Brain microvascular endothelial cell (primary cell): ENCODE results near the gene CCDC85A.

Experiments
- DNase-seq: peaks from one replicate; pipeline ENCODE4 v3.0.0-alpha.2; 2020
- H3K27ac ChIP-seq: fragments of 250-450 bp; sonication (Bioruptor Pico); 2 replicates; pipeline ENCODE4 v1.5.1; 2020; ENCODE audit warnings: mild to moderate bottlenecking, moderate library complexity
- H3K27me3 ChIP-seq: fragments of 250-450 bp; sonication (Bioruptor Pico); replicated peaks from 2 replicates; pipeline ENCODE4 v1.5.1; 2020; ENCODE audit warnings: mild to moderate bottlenecking
- H3K36me3 ChIP-seq: fragments of 250-450 bp; sonication (Bioruptor Pico); replicated peaks from 2 replicates; pipeline ENCODE4 v1.5.1; 2020; ENCODE audit warnings: mild to moderate bottlenecking
- H3K4me3 ChIP-seq: 2 replicates; pipeline ENCODE4 v1.5.1; 2011; ENCODE audit warnings: low read depth, mild to moderate bottlenecking, control low read depth, low read length, moderate library complexity
- in situ Hi-C: cut with HindIII; loops from 2 replicates; pipeline ENCODE4 v1.10.0; 2017; ENCODE audit warnings: low sequenced_read_pairs, low pct_ligation_motif_present
- TF ChIP-seq, protein P1 (sequence below): IDR thresholded peaks from 2 replicates; pipeline ENCODE4 v1.5.1; 2011; ENCODE audit warnings: low read depth, mild to moderate bottlenecking, moderate library complexity, low read length, control low read depth, inconsistent platforms; ENCODE audit errors: missing control alignments

CCDC85A gene

DNA sequence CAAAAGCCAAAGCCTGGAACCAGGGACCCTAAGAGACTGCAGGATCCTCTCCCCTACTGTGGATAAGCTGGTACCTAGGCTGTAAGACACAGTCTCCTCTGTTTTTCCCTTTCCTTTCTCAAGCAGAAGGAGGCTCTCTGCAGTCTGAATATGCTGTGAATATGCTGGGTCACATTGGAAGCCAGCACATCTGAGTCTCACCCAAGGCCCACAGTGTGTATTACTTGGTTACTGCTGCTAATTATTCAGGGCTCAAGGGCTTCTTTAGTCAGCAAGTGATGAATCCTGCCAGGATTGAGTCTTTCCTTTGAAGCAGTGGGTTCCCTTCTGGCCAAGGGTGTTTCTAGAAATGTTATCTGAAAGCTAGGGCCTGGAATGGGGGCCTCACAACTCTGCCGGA lies 60.7 kb downstream of the CCDC85A start:
- TF ChIP-seq, protein P1, sequence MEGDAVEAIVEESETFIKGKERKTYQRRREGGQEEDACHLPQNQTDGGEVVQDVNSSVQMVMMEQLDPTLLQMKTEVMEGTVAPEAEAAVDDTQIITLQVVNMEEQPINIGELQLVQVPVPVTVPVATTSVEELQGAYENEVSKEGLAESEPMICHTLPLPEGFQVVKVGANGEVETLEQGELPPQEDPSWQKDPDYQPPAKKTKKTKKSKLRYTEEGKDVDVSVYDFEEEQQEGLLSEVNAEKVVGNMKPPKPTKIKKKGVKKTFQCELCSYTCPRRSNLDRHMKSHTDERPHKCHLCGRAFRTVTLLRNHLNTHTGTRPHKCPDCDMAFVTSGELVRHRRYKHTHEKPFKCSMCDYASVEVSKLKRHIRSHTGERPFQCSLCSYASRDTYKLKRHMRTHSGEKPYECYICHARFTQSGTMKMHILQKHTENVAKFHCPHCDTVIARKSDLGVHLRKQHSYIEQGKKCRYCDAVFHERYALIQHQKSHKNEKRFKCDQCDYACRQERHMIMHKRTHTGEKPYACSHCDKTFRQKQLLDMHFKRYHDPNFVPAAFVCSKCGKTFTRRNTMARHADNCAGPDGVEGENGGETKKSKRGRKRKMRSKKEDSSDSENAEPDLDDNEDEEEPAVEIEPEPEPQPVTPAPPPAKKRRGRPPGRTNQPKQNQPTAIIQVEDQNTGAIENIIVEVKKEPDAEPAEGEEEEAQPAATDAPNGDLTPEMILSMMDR, result no peak
- in situ Hi-C loops, result no loop called here
- no peak for DNase-seq

DNA sequence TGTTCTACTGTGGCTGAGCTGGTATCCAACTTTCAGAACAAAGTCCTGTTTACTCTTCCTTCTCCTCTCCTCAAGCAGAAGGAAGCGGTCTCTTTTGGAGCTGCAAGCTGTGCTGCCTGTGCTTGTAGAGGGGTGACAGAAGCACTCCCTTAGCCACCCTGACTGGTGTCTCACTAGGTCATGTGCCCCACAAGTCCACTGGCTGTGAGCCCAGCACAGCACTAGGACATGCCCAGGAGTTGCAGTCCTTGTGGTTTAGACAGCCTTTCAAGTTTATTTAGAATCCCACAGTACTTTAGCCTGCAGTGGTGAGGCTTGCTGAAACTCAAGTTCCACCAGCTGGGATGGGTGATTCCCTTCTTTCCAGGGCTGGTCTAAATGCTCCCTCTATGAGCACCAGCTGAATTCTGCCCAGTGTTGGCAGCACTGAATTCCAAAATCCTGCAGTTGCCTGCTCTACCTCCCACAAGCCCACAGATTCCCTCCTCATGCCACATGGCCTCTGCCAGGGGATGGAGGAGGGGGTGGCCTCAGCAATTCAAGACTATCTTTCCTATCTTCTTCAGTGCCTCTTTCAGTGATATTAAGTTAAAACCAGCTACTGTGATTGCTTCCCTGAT lies 61.2 kb downstream of the CCDC85A start:
- H3K36me3 ChIP-seq, result no peaks in the 10 kb centered on the region
- no peak overlapping the region for H3K4me3 ChIP-seq
- H3K27ac ChIP-seq, result no peak overlapping the region
- H3K27me3 ChIP-seq, result no peaks in the 10 kb centered on the region
- TF ChIP-seq, protein P1, result no peak
- in situ Hi-C loops, result no loop called here
- no peak for DNase-seq

More for the DNA sequence above, 60.7 kb downstream of the CCDC85A start:
- no peak overlapping the region for H3K27ac ChIP-seq
- H3K4me3 ChIP-seq, result no peak overlapping the region
- H3K36me3 ChIP-seq, result no peaks in the 10 kb centered on the region
- no peaks in the 10 kb centered on the region for H3K27me3 ChIP-seq

DNA sequence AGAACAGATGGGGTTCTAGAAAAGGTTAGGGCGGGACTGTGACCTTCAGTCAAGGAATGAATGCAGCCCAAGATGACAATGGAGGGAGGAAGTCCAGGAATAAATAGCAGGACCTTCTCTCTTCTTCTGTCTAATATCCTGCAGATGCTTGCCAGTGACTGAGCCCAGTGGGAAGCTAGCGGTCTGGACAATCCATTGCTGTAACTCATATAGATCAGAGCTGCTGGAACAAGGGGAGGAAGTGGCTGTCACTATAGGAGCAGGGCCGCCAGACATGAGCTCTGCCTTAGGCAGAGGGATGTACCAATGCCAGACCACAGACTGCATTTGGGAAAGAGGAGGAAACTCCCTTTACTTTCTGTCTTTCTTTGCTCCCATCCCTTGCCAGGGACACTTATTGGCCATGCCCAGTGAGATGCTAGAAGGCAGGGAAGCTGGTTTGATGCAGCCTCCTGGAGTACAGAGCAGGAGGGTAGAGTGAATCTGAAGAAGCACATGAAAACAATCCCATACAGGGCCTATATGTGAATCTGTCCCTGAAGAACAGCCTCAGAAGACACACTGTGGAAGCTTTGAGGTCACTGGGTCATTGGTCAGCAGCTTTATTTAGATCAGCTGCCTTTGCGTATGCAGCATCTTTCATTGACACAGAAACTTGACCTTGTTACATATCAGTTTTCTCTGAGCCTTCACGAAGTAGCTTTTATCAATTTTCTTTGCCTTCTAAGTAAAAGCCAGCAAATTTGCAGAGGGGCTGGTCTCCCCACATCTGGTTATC lies 65.4 kb downstream of the CCDC85A start:
- no peaks in the 10 kb centered on the region for H3K27me3 ChIP-seq
- H3K27ac ChIP-seq, result no peak overlapping the region
- H3K4me3 ChIP-seq, result no peak overlapping the region
- H3K36me3 ChIP-seq, result no peaks in the 10 kb centered on the region
- TF ChIP-seq, protein P1, result no peak
- no peak for DNase-seq
- in situ Hi-C loops, result no loop called here

DNA sequence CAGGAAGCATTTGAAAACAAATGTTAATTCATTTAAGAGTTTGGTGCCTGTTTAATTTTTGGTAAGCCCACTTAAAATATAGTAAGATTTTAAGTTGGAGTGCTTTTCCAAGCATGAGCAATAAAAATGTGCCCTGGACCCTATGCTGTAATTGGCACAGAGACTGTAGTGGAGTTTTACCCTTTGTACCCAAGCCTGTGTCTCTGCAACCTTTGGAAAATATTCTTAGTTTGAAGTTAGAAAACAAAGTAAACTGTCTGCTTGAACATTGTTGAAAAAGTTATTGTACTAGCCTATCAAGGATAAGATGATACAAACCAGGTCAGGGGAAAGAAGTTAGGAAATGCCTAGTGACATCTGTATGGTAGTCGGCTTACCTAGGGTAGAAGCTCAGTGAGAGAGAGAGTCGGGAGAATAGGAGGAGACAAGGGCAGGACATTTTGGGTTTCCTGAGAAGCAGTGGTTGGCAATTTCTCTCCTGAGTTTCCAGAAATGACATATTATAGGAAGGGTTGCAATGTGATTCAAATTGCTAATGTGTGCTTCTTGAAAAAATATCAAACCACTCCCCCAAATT lies 66.5 kb downstream of the CCDC85A start:
- H3K27ac ChIP-seq, result no peak overlapping the region
- no peak for DNase-seq
- TF ChIP-seq, protein P1, result no peak
- no peaks in the 10 kb centered on the region for H3K36me3 ChIP-seq
- no peak overlapping the region for H3K4me3 ChIP-seq
- no peaks in the 10 kb centered on the region for H3K27me3 ChIP-seq
- in situ Hi-C loops, result no loop called here

DNA sequence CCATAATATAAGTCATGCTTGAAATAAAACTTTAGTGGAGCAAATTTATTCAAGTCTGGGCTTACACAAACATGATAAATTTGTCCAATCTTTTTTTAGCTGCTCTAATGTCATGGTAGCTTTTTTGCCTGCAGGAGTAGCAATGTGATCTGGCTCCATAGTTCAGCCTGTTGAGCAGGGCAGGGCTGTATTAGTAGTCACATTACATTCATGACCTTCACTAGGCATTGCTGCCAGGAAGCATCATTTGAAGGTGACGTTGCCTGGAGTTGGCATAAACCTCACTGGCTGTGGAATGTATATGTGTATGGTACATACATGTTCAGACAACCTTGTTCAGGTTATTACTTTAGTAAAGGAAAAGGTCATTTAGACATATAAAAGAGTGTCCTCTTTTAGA lies 76.6 kb downstream of the CCDC85A start:
- TF ChIP-seq, protein P1, result no peak
- in situ Hi-C loops, result no loop called here
- Histone ChIP-seq H3K4me3 (no peak overlapping the region), H3K27ac (no peak overlapping the region), H3K36me3 (no peaks in the 10 kb centered on the region), H3K27me3 (no peaks in the 10 kb centered on the region)
- DNase-seq, result no peak
